ENCODE measurements around the gene PAPPA2.
"Not testable (repeated sequence)": the region's sequence is repeated elsewhere in the genome, so short reads cannot be mapped to it uniquely, and the experiment has no call there.

Gene PAPPA2, protein sequence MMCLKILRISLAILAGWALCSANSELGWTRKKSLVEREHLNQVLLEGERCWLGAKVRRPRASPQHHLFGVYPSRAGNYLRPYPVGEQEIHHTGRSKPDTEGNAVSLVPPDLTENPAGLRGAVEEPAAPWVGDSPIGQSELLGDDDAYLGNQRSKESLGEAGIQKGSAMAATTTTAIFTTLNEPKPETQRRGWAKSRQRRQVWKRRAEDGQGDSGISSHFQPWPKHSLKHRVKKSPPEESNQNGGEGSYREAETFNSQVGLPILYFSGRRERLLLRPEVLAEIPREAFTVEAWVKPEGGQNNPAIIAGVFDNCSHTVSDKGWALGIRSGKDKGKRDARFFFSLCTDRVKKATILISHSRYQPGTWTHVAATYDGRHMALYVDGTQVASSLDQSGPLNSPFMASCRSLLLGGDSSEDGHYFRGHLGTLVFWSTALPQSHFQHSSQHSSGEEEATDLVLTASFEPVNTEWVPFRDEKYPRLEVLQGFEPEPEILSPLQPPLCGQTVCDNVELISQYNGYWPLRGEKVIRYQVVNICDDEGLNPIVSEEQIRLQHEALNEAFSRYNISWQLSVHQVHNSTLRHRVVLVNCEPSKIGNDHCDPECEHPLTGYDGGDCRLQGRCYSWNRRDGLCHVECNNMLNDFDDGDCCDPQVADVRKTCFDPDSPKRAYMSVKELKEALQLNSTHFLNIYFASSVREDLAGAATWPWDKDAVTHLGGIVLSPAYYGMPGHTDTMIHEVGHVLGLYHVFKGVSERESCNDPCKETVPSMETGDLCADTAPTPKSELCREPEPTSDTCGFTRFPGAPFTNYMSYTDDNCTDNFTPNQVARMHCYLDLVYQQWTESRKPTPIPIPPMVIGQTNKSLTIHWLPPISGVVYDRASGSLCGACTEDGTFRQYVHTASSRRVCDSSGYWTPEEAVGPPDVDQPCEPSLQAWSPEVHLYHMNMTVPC (N-terminal part only)

DNA sequence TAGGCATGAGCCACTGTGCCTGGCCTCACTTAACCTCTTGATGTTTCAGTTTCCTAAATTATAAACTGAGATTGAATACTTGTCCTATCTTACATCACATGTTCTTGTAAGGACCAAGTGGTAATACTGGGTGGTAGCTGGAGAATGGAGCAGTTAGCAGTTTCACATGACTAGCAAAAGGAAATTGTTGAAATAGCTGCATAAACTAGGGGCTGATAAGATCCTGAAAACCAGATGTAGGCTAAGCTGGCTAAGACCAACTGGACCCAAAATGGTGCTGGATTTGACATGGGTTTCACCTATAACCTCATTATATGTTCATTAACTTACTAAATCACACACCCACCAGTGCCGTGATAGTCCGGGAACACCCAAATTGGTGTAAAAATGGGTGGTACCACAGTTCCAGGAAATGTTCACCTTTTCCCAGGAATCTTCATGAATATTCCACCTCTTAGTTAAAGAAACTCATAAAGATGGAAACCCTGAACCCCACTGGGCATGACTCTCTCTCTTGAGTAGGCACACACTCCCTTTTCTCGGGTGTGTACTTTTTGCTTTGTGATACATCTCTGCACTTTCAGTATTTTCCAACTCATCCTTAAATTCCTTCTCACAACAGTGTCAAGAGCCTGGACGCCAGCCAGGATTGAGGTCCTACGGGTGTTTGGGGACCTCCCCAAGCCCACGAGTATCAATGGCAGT lies at the start of gene PAPPA2:
Gene PAPPA2, plus strand, starts transcription at position 502 of the 705 bp plus-strand sequence. CDS start 93,148 bp downstream, outside the sequence.
- DNase-seq (ENCODE audit: low spot score), result no peak

DNA sequence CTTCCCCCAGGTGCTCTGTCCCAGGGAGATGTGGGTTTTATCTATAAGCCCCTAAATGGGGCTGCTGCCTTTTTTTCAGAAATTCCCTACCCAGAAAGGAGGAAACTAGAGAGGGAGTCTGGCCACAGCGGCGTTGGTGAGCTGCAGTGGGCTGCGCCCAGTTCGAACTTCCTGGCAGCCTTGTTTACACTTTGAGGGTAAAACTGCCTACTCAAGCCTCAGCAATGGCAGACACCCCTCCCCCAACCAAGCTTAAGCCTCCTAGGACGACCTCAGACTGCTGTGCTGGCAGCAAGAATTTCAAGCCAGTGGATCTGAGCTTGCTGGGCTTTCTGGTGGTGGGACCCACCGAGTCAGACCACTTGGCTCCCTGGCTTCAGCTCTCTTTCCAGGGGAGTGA lies 46.2 kb upstream of the PAPPA2 start:
- DNase-seq (ENCODE audit: low spot score), result no peak

DNA sequence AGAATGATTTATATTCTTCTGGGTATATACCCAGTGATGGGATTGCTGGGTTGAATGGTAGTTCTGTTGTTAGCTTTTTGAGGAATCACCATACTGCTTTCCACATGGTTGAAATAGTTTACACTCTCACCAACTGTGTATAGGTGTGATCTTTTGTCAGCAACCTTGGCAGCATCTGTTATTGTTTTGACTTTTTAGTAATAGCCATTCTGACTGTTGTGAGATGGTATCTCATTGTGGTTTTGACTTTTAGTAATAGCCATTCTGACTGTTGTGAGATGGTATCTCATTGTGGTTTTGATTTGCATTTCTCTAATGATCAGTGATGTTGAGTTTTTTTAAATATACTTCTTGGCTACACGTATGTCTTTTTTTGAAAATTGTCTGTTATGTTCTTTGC lies 43.4 kb upstream of the PAPPA2 start:
- DNase-seq (ENCODE audit: low spot score), result not testable (repeated sequence)

DNA sequence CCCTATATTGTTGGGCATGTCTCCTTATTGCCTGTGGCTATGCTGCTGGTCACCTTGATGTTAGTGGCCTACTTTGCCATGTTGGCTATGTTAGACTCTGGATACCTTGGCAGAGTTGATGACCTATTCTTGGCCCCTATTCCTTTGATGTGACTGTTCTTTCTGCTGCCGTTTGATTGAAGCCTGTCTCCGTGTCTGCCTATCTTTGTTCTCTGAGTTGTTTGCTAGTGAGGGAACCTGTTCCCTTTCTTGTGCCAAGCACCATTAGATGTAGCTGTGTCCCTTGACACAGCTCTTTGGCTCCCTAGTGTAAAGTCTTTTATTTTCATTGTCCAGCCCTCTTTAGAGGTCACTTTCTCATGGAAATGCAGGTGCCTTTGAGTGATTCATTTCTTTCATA lies 28.7 kb upstream of the PAPPA2 start:
- no peak for DNase-seq (ENCODE audit: low spot score)

DNA sequence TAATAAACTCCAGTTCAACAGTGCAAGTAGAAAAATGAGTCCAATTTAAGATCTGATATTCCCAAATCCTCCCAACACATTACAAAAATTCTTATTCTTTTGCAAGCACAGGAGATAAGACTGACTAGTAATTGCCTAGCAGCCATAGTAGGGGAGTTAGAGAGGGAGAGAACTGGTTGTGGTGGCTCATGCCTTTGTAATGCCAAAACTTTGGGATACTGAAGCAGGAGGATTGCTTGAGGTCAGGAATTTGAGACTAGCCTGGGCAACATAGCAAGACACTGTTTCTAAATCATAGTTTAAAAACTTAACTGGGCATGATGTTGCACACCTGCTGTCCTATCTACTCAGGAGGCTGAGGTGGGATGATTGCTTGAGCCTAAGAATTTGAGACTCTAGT lies 26.7 kb upstream of the PAPPA2 start:
- DNase-seq (ENCODE audit: low spot score), result no peak

DNA sequence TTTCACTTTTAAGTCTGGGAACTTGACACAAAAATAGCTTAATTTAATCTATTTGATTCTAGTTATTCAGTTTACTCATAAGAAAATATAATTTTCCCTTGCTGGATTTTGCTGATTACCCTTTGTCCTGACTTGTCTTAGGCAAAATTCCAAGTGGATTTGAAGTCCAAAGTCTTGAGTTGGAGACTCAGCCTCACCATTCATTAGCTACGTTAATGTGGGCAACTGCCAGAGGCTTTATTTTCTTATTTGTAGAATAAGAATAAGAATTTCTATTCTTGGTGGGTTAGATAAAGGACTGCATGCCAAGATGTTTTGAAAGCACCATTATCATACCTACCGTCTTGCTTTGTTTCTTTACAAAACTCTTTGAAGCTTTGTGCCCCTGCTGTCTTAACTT lies 22.8 kb upstream of the PAPPA2 start:
- DNase-seq (ENCODE audit: low spot score), result no peak

DNA sequence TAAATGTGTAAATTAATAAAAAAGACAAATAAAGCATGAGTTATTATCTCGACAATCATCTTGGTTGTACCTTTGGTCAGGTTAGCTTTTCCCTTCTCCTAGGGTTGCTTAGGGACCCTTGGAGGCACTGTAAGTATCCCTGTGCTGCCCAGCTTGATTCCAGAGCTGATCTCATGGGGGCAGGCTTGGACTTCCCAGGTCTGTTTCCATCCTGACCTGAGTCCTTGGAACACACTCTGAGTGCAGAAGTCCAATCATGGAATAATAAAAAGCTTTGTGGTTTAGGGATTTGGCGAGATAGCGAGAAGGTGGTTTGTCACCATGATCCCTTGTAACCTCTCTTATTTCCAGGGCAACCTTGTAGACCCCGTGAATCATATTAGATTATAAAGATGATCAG lies 18.7 kb upstream of the PAPPA2 start:
- no peak for DNase-seq (ENCODE audit: low spot score)

DNA sequence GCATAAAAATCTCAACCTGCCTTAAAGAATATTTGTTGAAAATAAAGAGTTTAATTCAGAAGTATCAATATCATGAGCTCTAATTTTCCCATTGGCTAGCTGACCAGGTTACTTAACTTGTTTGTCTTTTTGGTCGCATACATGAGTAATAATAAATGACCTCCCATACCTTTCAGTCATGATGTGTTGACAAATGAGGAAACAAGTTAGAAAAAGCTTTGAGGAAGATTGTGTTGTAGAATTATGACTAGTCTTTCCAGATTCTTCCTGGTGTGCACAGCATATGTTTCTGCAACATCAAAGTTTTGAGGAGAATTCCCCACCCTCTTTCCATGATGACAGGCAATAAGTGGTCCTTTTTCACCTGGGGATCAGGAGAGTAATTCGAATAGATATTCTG lies 17.6 kb upstream of the PAPPA2 start:
- no peak for DNase-seq (ENCODE audit: low spot score)

DNA sequence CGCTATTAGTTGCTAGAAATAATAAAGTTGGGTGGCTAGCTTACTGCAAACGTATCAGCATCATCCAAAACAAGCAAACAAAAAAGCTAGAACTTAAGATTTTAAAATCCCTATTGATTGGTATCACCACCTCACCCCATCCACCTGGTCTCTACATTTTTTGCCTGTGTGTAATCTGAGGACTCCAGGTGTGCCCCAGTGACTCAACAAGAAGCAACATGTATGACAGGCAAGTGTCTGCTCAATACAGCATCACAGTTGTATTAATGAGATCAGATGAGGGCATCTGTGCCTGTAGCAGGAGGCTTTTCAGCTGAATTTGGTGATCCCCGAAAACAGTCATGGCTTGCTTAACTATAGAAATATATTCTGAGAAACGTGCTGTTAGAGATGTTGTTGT lies 14.6 kb upstream of the PAPPA2 start:
- DNase-seq (ENCODE audit: low spot score), result no peak

DNA sequence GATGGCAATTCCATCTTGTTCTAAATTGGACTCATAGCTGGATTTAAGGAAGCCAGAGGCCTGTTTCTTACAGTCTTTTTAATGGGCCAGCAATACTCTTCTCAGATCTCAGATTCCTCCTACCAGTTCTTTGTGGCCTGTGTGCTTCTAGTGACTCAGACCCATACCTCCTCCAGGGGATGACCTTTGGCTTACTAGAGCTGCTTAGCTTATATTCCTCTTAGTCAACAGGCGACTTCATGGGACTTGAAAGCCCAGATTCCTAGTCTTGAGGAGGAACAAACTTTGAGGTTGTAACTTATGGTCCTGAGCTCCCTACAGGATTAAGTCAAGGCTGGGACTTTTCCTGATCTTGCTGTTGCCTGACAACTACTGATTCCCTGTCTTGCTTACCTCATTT lies 12.4 kb upstream of the PAPPA2 start:
- no peak for DNase-seq (ENCODE audit: low spot score)

DNA sequence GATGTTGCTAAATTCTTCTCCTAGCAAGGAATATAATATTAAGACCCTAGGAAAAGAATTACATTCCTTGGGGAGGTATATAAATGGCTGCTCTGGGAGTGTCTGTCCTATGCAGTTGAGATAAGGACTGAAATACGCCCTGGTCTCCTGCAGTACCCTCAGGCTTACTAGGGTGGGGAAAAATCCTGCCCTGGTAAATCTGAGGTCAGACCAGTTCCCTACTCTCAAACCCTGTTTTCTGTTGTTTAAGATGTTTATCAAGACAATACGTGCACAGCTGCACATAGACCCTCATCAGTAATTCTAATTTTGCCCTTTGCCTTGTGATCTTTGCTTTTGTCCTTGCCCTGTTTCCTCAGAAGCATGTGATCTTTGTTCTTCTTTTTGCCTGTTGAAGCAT lies 11.2 kb upstream of the PAPPA2 start:
- DNase-seq (ENCODE audit: low spot score), result not testable (repeated sequence)

DNA sequence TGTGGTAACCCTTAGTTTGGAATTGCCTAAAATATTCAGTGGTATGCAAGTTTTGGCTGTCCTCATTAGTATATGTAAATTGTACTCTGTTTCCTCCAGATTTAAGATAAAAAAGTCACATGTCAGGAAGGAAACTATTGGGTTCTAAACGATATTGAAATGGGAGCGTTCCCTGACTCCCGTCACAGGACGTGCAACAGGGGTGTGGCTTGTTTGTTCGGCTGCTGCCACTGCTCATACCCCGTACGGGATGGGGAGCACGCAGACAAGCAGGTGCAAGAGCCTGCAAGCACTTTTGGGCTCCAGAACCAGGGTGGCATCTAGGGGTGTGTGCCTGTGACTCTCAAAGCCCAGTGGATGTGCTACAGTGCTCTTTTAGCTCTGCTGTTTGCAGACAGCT lies 6.2 kb upstream of the PAPPA2 start:
- DNase-seq (ENCODE audit: low spot score), result no peak

DNA sequence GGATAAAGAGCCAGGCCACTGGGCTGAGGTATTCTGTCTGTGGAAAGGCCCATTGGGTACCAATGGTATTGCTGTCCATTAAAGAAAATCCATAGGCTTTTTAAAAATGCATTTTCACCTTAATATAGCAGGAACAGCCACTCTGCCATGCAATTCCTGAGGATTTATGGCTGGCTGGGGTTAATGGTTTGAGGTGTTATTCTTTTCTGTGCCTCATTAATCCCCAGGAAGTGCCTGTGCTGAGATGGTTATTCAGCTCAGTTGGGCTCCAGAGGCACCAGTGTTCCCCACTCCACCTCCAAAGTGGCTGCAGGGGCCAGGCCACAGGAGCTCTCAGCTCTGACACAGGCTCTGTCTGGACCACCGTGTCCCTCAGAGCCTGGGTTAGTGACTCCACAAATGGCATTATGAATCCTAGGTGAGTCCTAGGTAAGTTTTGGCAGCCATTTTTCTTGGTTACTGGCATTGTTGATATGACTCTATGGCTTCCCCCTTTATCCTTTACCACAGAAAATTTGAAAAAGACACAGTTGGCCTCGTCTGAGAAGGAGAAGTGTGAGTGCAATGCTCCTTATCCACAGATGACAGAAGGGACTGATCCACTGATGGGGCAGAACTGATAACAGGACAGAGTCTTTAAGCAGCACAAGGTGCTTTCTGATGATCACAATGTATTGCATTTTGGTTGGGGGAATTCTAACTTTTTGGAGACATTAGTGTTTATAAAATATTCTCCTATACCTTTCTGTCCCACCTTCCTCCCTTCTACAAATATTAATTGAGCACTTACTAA lies 2.2 kb upstream of the PAPPA2 start:
- DNase-seq (ENCODE audit: low spot score), result no peak

DNA sequence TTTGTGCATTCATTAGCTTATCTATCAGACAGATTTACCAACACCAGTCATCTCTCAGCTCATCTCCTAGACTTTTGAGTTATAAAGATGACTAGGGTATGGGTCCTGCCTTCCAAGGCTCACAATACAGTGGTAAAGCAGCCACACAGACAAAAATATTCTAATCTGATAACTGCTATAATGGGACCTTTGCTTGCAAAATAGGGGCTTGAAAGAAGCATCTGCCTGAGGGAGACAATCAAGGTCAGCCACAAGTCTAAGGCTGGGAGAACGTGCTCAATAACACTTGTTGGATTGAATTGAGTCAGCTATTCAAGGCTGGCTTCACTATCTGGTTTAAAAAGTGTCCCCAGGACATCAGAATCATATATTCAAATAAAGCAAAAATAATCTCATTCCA lies 1.4 kb upstream of the PAPPA2 start:
- DNase-seq (ENCODE audit: low spot score), result no peak

DNA sequence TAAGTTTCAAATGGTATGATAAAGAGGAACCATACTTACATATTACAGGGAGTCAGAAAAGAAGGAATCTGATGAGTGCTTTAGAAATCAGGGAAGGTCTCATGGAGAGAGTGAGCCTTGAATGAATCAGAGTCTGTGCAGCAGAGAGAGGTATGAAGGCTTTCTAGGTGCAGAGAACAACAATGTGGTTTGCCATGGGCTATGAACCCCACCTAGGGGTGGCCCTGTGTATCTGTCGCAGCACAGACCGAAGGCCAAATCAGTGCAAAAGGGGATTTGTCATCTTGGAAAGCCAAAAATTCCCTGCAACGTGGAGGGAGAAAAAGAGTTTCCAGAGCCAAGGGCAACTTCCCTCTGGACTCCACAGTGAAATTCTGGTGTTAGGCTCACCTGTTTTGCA lies 3.5 kb downstream of the PAPPA2 start:
- no peak for DNase-seq (ENCODE audit: low spot score)

DNA sequence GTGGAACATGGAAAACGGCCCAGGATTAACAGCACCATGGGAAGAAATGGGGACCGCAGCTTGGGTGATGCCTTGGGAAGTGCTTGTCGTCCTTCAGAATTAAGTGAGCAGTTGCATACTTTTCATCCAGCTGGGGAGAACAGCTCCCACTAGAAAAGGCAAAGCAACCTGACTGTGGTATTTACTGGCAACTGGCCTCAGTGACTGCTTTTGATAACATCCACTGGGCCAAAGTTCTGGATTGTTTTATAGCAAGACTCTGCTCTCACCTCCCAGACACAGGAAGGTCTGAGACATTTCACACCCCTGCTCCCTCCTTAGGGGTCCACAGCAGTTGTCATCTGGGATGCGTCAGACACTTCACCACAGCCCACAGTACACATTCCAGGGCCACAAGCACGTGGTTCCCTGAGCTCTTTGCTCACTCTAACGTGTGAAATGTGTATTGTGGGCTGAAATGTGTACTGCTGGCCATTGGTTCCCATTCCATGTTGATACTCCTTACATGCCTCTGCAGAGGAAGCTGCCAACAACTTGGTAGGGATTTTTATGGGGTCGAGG lies 6.6 kb downstream of the PAPPA2 start:
- no peak for DNase-seq (ENCODE audit: low spot score)

DNA sequence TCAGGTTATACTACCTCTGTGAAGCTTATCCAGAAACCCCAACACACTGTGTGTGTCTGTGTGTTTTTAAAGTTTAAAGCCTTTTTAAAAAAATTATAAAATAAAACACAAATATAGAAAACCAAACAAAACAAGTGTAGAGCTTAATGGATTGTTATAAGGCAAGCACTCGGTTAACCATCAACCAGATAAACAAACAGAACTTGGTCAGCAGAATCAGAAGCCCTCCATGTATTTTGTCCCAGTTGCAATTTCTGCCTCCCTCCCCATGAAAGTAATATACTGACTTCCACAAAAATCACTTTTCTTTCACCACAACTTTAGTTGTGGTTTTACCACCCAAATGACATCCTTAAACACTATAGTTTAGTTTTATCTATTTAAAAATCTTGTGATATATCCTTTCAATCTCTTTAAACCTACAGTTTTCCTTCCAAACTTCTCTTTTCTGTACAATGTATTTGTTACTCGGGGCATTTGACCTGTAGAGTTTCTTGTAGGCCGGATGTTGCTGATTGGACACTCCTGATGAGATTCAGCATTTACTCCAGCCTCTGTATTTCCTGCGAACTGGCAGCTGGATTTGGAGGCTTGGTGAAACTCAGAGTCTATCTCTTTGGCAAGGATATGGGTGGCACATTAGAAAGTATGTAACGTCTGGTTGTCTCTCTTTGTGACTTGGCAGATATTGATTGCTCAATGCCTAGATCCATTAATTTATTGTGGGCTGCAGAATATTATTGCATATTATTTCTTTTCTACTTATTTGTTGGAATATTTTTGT lies 8.6 kb downstream of the PAPPA2 start:
- DNase-seq (ENCODE audit: low spot score), result no peak

DNA sequence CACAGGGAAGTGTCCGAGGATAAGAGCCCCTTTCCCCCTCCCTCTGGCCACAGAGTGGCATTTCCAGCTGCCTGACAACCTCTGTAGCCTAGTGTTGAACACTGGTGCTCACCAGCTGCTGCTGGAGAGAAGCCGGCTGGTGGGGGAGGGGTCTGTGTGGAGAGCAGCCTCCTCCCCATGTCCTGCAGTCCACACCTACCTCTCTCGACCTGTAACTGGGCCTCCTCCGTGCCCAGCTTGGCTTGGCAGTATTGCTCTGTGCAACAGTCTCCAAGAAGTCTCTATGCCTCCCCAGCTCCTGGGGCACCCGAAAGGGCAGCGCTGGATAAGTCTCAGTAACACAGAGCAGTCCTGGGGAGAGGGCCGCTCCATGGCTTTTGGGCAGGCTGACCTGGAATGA lies 17.0 kb downstream of the PAPPA2 start:
- DNase-seq (ENCODE audit: low spot score), result no peak

DNA sequence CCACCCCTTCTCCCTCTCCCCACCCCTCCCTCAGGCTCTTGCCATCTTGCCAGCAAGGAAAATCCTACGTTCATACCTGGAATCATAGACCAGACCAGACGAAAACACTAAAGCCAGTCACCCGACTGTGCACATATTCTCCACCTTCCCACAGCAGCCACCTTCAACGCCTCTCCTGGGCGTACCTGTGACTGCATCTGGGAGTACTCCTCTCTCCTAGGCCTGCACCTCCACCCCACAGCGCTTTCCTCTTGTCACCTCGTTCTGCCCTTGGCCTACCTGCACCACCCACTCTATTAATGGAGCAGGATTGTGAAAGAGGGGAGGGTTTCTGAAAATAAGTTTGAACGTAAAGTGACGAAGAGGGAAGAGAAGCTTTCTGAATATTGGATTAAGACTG lies 17.8 kb downstream of the PAPPA2 start:
- DNase-seq (ENCODE audit: low spot score), result no peak

DNA sequence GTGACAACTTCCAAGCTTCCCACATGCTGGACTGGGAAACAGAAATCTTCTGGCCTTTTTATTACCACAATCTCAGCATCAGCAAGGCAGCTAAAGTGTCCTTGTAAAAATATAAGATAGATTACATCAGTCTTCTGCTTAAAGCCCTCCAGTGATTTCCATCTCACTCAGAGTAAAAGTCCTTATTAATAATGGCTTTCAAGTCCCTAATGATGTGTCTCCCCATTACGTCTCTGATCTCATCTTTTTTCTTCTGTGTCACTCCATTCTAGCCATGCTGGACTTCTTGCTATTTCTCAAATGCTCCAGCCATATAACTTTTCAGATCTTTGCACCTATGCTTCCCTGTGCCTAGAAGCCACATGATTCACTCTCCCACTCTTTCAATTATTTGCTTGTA lies 22.1 kb downstream of the PAPPA2 start:
- no peak for DNase-seq (ENCODE audit: low spot score)

DNA sequence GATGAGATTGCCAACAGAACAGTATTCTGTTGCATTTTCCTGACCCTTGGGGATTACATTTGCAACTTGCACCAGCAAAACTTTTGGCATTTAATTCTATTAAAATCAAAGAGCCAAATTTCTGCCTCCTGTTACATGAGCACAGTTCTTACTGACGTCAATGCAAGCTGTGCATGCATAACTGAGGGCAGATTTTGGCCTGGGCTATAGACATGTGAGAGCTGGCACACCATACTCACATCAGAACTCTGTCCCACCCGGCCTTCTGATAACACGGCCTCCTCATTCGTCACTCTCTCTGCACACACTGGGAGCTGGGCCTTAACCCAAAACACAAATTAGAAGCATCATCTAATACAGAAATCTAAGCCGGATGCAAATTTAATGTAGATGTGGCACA lies 31.5 kb downstream of the PAPPA2 start:
- no peak for DNase-seq (ENCODE audit: low spot score)
